Endodermal cell (in vitro differentiated cells): ENCODE data around the gene PLA2G2A. TPM values are rescaled to one million over a fixed set of nuclear protein-coding genes. Genes with fewer than 3 reads are reported as not detected.

ENCODE experiments used
- DNase-seq: peaks from one replicate; pipeline ENCODE4 v3.0.0-alpha.2; 2017
- H3K27ac ChIP-seq: 2 replicates; pipeline ENCODE4 v1.5.1; 2013; ENCODE audit warnings: mild to moderate bottlenecking, low read depth, low read length, moderate library complexity
- H3K27me3 ChIP-seq: 2 replicates; pipeline ENCODE4 v1.6.1; 2013; ENCODE audit warnings: mild to moderate bottlenecking, low read length, moderate library complexity; ENCODE audit not compliant: insufficient read depth, control insufficient read depth, poor library complexity, severe bottlenecking
- H3K36me3 ChIP-seq: 2 replicates; pipeline ENCODE4 v1.7.0; 2013; ENCODE audit warnings: mild to moderate bottlenecking, low read length, moderate library complexity; ENCODE audit not compliant: control insufficient read depth, insufficient read depth
- H3K4me1 ChIP-seq: one replicate; pipeline ENCODE4 v1.7.0; 2013; ENCODE audit warnings: low read length; ENCODE audit not compliant: control insufficient read depth, insufficient read depth
- H3K4me3 ChIP-seq: 2 replicates; pipeline ENCODE4 v1.5.1; 2013; ENCODE audit warnings: mild to moderate bottlenecking, low read length, moderate library complexity
- H3K9ac ChIP-seq: 2 replicates; pipeline ENCODE4 v1.6.1; 2013; ENCODE audit warnings: mild to moderate bottlenecking, low read length, moderate library complexity; ENCODE audit not compliant: poor library complexity, severe bottlenecking; ENCODE audit errors: extremely low read depth
- H3K9me3 ChIP-seq: 2 replicates; pipeline ENCODE4 v1.6.1; 2013; ENCODE audit warnings: mild to moderate bottlenecking, low read length, moderate library complexity; ENCODE audit not compliant: control insufficient read depth
- H3K27ac Mint-ChIP-seq: 2 replicates; pipeline ENCODE4 v1.8.0; 2020; ENCODE audit warnings: mixed read lengths
- H3K27me3 Mint-ChIP-seq: 2 replicates; pipeline ENCODE4 v1.8.0; 2021; ENCODE audit warnings: mild to moderate bottlenecking, mixed read lengths; ENCODE audit not compliant: insufficient read depth
- H3K36me3 Mint-ChIP-seq: 2 replicates; pipeline ENCODE4 v1.8.0; 2020; ENCODE audit warnings: low read depth, mixed read lengths
- H3K4me1 Mint-ChIP-seq: 2 replicates; pipeline ENCODE4 v1.8.0; 2020; ENCODE audit warnings: mixed read lengths
- H3K4me3 Mint-ChIP-seq: 2 replicates; pipeline ENCODE4 v1.8.0; 2020; ENCODE audit warnings: mild to moderate bottlenecking, moderate library complexity, mixed read lengths
- H3K9me3 Mint-ChIP-seq: 2 replicates; pipeline ENCODE4 v1.8.0; 2020; ENCODE audit warnings: mild to moderate bottlenecking, mixed read lengths
- CTCF ChIP-seq: fragments of 200-600 bp; sonication (generic); conservative IDR thresholded peaks from 2 replicates; pipeline ENCODE4 v1.5.0; 2021; ENCODE audit warnings: antibody characterized with exemption, mild to moderate bottlenecking
- WGBS, 2 experiments: methylation state at CpG; one replicate each; pipeline versions ENCODE4 v1.1.5 to v1.1.7; 2013; ENCODE audit warnings: missing lambda C conversion rate in 2 of 2, mixed read lengths in 1 of 2; ENCODE audit not compliant: insufficient coverage in 1 of 2, insufficient read length in 1 of 2; 5-methylcytosine and 5-hydroxymethylcytosine counted together
- total RNA-seq, 2 donors: library from RNA; stranded (reverse); fragmentation: NEBNext Ultra II Directional in 1 of 2; extraction: Animal tissue kit (Norgen Biotek cat#: 25700) in 1 of 2; gene quantifications; 2 replicates in 1 of 2; 3 replicates in 1 of 2; pipeline ENCODE4 v1.2.1, GENCODE V29; 2021

PLA2G2A gene
- total RNA-seq, 2 donors from 2014 or later, result 1.0 TPM; not detected in 1

GRCh38 chr1:19942657-19943056, 36.8 kb downstream of the PLA2G2A start:
- H3K9me3 ChIP-seq, result peaks cover 11% of the 10 kb centered on the region
- no peak overlapping the region for H3K4me3 ChIP-seq
- H3K27ac ChIP-seq, result no peak overlapping the region
- Mint-ChIP-seq H3K4me3 (no peak overlapping the region), H3K36me3 (no peaks in the 10 kb centered on the region), H3K4me1 (peaks cover 15% of the 10 kb centered on the region), H3K27ac (no peak overlapping the region), H3K9me3 (peaks cover 15% of the 10 kb centered on the region), H3K27me3 (peaks cover 2% of the 10 kb centered on the region)
- TF ChIP-seq CTCF, result no peak
- H3K4me1 ChIP-seq, result peaks cover 9% of the 10 kb centered on the region
- H3K36me3 ChIP-seq, result no peaks in the 10 kb centered on the region
- DNase-seq, result no peak
- H3K9ac ChIP-seq, result no peak overlapping the region
- 90 to 94% methylated on average over 2 of the region's 2 CpGs for WGBS, 2 experiments
- H3K27me3 ChIP-seq, result no peaks in the 10 kb centered on the region

GRCh38 chr1:19942088-19942487, 37.3 kb downstream of the PLA2G2A start:
- H3K27ac ChIP-seq, result no peak overlapping the region
- peaks cover 15% of the 10 kb centered on the region for H3K9me3 Mint-ChIP-seq
- H3K4me1 ChIP-seq, result peaks cover 9% of the 10 kb centered on the region
- DNase-seq, result no peak
- H3K36me3 Mint-ChIP-seq, result no peaks in the 10 kb centered on the region
- no peak for TF ChIP-seq CTCF
- H3K27ac Mint-ChIP-seq, result no peak overlapping the region
- no peak overlapping the region for H3K4me3 Mint-ChIP-seq
- H3K9ac ChIP-seq, result no peak overlapping the region
- WGBS, 2 experiments, result 86 to 100% methylated on average over 3 of the region's 3 CpGs
- peaks cover 11% of the 10 kb centered on the region for H3K9me3 ChIP-seq
- H3K4me1 Mint-ChIP-seq, result peaks cover 16% of the 10 kb centered on the region
- H3K27me3 Mint-ChIP-seq, result peaks cover 2% of the 10 kb centered on the region
- no peaks in the 10 kb centered on the region for H3K27me3 ChIP-seq
- H3K36me3 ChIP-seq, result no peaks in the 10 kb centered on the region
- H3K4me3 ChIP-seq, result no peak overlapping the region

- H3K4me1 Mint-ChIP-seq, result peaks cover 18% of the 10 kb centered on the region
- no peak overlapping the region for H3K4me3 Mint-ChIP-seq
- WGBS, 2 experiments, result 90 to 100% methylated on average over 1 to 3 of the region's 3 CpGs
- H3K36me3 Mint-ChIP-seq, result no peaks in the 10 kb centered on the region
- H3K27ac Mint-ChIP-seq, result no peak overlapping the region
- H3K4me3 ChIP-seq, result no peak overlapping the region
- peaks cover 7% of the 10 kb centered on the region for H3K4me1 ChIP-seq
- no peak for TF ChIP-seq CTCF
- H3K27ac ChIP-seq, result peak overlapping the region; percentile 69
- H3K9me3 ChIP-seq, result peaks cover 11% of the 10 kb centered on the region
- H3K9ac ChIP-seq, result no peak overlapping the region
- H3K36me3 ChIP-seq, result no peaks in the 10 kb centered on the region
- H3K27me3 Mint-ChIP-seq, result peaks cover 2% of the 10 kb centered on the region
- no peaks in the 10 kb centered on the region for H3K27me3 ChIP-seq
- H3K9me3 Mint-ChIP-seq, result peaks cover 15% of the 10 kb centered on the region
- DNase-seq, result no peak
Measured at GRCh38 chr1:19941206-19941568, 38.2 kb downstream of the PLA2G2A start.
